Activated T-cell treated with anti-CD3 and anti-CD28 coated beads, Interleukin-2, amount 50 U/mL, for 24 hours (primary cell): ENCODE results near the gene EIF4ENIF1.
"Not testable (repeated sequence)": the region's sequence is repeated elsewhere in the genome, so short reads cannot be mapped to it uniquely, and the experiment has no call there.

Source experiments
- DNase-seq: peaks from one replicate; pipeline ENCODE4 v3.0.0-alpha.2; 2020
- H3K27ac Mint-ChIP-seq: 2 replicates; pipeline ENCODE4 v1.8.0; 2020; ENCODE audit warnings: mild to moderate bottlenecking, mixed read lengths
- H3K27me3 Mint-ChIP-seq: 2 replicates; pipeline ENCODE4 v1.8.0; 2020; ENCODE audit warnings: mixed read lengths
- H3K36me3 Mint-ChIP-seq: 2 replicates; pipeline ENCODE4 v1.8.0; 2020; ENCODE audit warnings: low read depth, mixed read lengths
- H3K4me1 Mint-ChIP-seq: 2 replicates; pipeline ENCODE4 v1.8.0; 2020; ENCODE audit warnings: low read depth, mixed read lengths
- H3K4me3 Mint-ChIP-seq: 2 replicates; pipeline ENCODE4 v1.8.0; 2020; ENCODE audit warnings: mild to moderate bottlenecking, moderate library complexity, mixed read lengths
- H3K9me3 Mint-ChIP-seq: 2 replicates; pipeline ENCODE4 v1.8.0; 2020; ENCODE audit warnings: mixed read lengths

EIF4ENIF1 gene

GRCh38 chr22:31489632-31490495 lies at the start of gene EIF4ENIF1:
EIF4ENIF1 (minus strand) TSS chr22:31489842; CDS start chr22:31488718, 1,124 bp downstream.
- Mint-ChIP-seq H3K27me3 (no peaks in the 10 kb centered on the region), H3K4me3 (peak within 1 kb of the TSS; percentile 89), H3K27ac (peak within 1 kb of the TSS; percentile 96), H3K4me1 (peaks cover 60% of the 10 kb centered on the region), H3K9me3 (no peaks in the 10 kb centered on the region), H3K36me3 (peaks cover 60% of the 10 kb centered on the region)
- DNase-seq, result peak; percentile 90

GRCh38 chr22:31538815-31539214 lies 49.2 kb upstream of the EIF4ENIF1 start:
- no peak for DNase-seq
- Mint-ChIP-seq H3K36me3 (peaks cover 74% of the 10 kb centered on the region), H3K27ac (peak overlapping the region; percentile 97), H3K4me3 (peak overlapping the region; percentile 48), H3K4me1 (peaks cover 60% of the 10 kb centered on the region), H3K9me3 (no peaks in the 10 kb centered on the region), H3K27me3 (no peaks in the 10 kb centered on the region)

GRCh38 chr22:31537019-31537535 lies 47.4 kb upstream of the EIF4ENIF1 start:
- peak overlapping the region; percentile 59 for H3K4me3 Mint-ChIP-seq
- H3K36me3 Mint-ChIP-seq, result peaks cover 82% of the 10 kb centered on the region
- DNase-seq, result peak; percentile 58
- H3K27me3 Mint-ChIP-seq, result no peaks in the 10 kb centered on the region
- H3K4me1 Mint-ChIP-seq, result peaks cover 72% of the 10 kb centered on the region
- no peaks in the 10 kb centered on the region for H3K9me3 Mint-ChIP-seq
- H3K27ac Mint-ChIP-seq, result peak overlapping the region; percentile 97

DNA sequence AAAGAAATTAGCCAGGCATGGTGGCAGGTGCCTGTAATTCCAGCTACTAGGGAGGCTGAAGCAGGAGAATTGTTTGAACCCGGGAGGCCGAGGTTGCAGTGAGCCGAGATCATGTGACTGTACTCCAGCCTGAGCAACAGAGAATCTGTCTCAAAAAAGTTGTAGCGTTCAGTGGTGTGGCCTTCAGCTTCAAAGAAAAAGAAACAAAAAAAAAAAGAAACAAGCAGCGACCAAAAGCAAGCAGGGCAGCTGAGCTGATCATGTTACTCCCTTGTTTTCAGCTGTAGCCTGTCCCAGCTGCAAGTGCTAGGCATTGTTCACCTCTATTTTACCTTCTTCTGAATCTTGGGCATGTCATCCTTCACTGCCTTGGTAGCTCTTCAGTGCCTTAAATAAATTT lies 43.7 kb upstream of the EIF4ENIF1 start:
- DNase-seq, result no peak
- peaks cover 84% of the 10 kb centered on the region for H3K36me3 Mint-ChIP-seq
- peaks cover 75% of the 10 kb centered on the region for H3K4me1 Mint-ChIP-seq
- no peaks in the 10 kb centered on the region for H3K9me3 Mint-ChIP-seq
- peak overlapping the region; percentile 88 for H3K27ac Mint-ChIP-seq
- no peak overlapping the region for H3K4me3 Mint-ChIP-seq
- no peaks in the 10 kb centered on the region for H3K27me3 Mint-ChIP-seq

DNA sequence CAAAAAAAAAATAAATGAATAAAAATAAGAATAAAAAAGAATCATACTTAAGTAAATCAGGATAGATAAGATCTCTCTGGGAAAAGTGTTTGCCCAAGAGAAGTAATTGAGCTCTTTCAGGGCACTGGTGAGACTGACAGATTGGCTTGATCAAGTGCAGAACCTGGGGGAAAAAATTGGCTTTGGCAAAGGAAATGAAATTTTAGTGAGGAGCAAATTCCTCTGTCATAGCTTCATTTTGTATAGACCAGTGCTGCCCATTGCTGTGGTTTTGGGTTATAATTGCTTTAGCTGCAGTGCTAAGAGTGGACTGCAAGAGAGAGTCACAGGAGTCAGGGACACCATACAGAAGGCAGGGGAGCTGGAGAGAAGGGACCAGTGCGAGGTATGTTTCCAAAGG lies 42.4 kb upstream of the EIF4ENIF1 start:
- no peak for DNase-seq
- H3K27me3 Mint-ChIP-seq, result no peaks in the 10 kb centered on the region
- H3K4me3 Mint-ChIP-seq, result no peak overlapping the region
- H3K9me3 Mint-ChIP-seq, result no peaks in the 10 kb centered on the region
- peaks cover 81% of the 10 kb centered on the region for H3K36me3 Mint-ChIP-seq
- peak overlapping the region; percentile 88 for H3K27ac Mint-ChIP-seq
- peaks cover 66% of the 10 kb centered on the region for H3K4me1 Mint-ChIP-seq

GRCh38 chr22:31530823-31531195 lies 41.2 kb upstream of the EIF4ENIF1 start:
- Mint-ChIP-seq H3K27ac (peak overlapping the region; percentile 83), H3K4me3 (no peak overlapping the region), H3K36me3 (peaks cover 86% of the 10 kb centered on the region), H3K4me1 (peaks cover 66% of the 10 kb centered on the region), H3K27me3 (no peaks in the 10 kb centered on the region), H3K9me3 (peaks cover 2% of the 10 kb centered on the region)
- DNase-seq, result no peak

GRCh38 chr22:31526270-31526669 lies 36.6 kb upstream of the EIF4ENIF1 start:
- Mint-ChIP-seq H3K9me3 (peaks cover 8% of the 10 kb centered on the region), H3K4me3 (peak overlapping the region; percentile 52), H3K27me3 (no peaks in the 10 kb centered on the region), H3K4me1 (peaks cover 74% of the 10 kb centered on the region), H3K27ac (peak overlapping the region; percentile 94), H3K36me3 (peaks cover 89% of the 10 kb centered on the region)
- peak; percentile 56 for DNase-seq

- peak overlapping the region; percentile 35 for H3K4me3 Mint-ChIP-seq
- DNase-seq, result not testable (repeated sequence)
These were observed 34.5 kb upstream of the EIF4ENIF1 start for GRCh38 chr22:31524132-31524531.

GRCh38 chr22:31520051-31520450 lies 30.4 kb upstream of the EIF4ENIF1 start:
- peak overlapping the region; percentile 41 for H3K27ac Mint-ChIP-seq
- H3K4me1 Mint-ChIP-seq, result peaks cover 67% of the 10 kb centered on the region
- no peaks in the 10 kb centered on the region for H3K27me3 Mint-ChIP-seq
- H3K9me3 Mint-ChIP-seq, result peaks cover 2% of the 10 kb centered on the region
- H3K4me3 Mint-ChIP-seq, result no peak overlapping the region
- peaks cover 85% of the 10 kb centered on the region for H3K36me3 Mint-ChIP-seq
- DNase-seq, result no peak

More at GRCh38 chr22:31524132-31524531, 34.5 kb upstream of the EIF4ENIF1 start:
- H3K27me3 Mint-ChIP-seq, H3K9me3 Mint-ChIP-seq: not testable (repeated sequence)
- peak overlapping the region; percentile 94 for H3K27ac Mint-ChIP-seq
- peaks cover 76% of the 10 kb centered on the region for H3K4me1 Mint-ChIP-seq
- peaks cover 88% of the 10 kb centered on the region for H3K36me3 Mint-ChIP-seq

- Mint-ChIP-seq H3K4me1 (peaks cover 54% of the 10 kb centered on the region), H3K27ac (peak overlapping the region; percentile 85), H3K9me3 (no peaks in the 10 kb centered on the region), H3K4me3 (no peak overlapping the region), H3K36me3 (peaks cover 84% of the 10 kb centered on the region), H3K27me3 (no peaks in the 10 kb centered on the region)
- DNase-seq, result no peak
These were observed 19.6 kb upstream of the EIF4ENIF1 start for GRCh38 chr22:31509061-31509762.

DNA sequence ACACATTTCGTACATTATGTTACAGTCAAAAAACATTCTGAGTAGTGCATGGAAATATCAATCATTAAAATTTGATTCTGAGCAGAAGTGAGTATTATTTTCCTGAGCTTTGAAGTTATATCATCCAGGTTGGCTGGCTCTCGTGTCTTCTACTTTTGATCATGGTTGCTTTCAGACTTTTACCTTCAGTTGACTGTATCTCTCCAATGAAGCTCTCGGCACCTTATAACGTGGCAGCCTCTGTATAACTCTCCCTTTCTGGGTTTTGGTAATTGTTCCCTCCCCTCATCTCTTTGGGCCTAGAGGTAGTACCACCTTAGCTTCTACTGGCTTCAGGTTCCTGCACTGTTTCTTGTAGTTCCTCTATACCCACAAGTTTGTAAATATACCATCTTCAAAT lies 18.9 kb upstream of the EIF4ENIF1 start:
- H3K27me3 Mint-ChIP-seq, result no peaks in the 10 kb centered on the region
- H3K4me1 Mint-ChIP-seq, result peaks cover 59% of the 10 kb centered on the region
- peak overlapping the region; percentile 85 for H3K27ac Mint-ChIP-seq
- H3K36me3 Mint-ChIP-seq, result peaks cover 84% of the 10 kb centered on the region
- no peak for DNase-seq
- no peak overlapping the region for H3K4me3 Mint-ChIP-seq
- no peaks in the 10 kb centered on the region for H3K9me3 Mint-ChIP-seq

- H3K4me3 Mint-ChIP-seq, H3K27me3 Mint-ChIP-seq, H3K9me3 Mint-ChIP-seq, DNase-seq: not testable (repeated sequence)
- H3K27ac Mint-ChIP-seq, result peak overlapping the region; percentile 19
- peaks cover 65% of the 10 kb centered on the region for H3K4me1 Mint-ChIP-seq
- H3K36me3 Mint-ChIP-seq, result peaks cover 86% of the 10 kb centered on the region
These were observed 17.9 kb upstream of the EIF4ENIF1 start for GRCh38 chr22:31507517-31507916.

DNA sequence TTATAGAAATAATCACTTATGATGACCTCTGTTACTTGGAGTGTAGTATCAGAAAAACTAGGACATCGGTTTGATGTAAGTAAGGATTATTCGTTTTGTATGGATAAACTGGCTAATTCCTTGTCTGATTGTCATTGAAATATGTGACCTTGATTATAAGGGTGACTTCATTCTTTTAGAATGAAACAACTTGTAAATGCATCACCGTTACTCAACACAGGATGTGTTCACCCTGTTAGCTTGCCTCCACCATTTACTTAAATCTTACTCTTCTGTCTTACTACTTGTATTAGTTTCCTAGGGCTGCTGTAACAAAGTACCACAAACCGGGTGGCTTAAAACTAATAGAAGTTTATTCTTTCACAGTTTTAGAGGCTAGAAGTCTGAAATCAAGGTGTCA lies 14.6 kb upstream of the EIF4ENIF1 start:
- DNase-seq, result no peak
- peaks cover 70% of the 10 kb centered on the region for H3K4me1 Mint-ChIP-seq
- no peak overlapping the region for H3K4me3 Mint-ChIP-seq
- peaks cover 88% of the 10 kb centered on the region for H3K36me3 Mint-ChIP-seq
- peak overlapping the region; percentile 59 for H3K27ac Mint-ChIP-seq
- H3K9me3 Mint-ChIP-seq, result no peaks in the 10 kb centered on the region
- no peaks in the 10 kb centered on the region for H3K27me3 Mint-ChIP-seq

GRCh38 chr22:31503211-31503964 lies 13.7 kb upstream of the EIF4ENIF1 start:
- H3K27me3 Mint-ChIP-seq, result no peaks in the 10 kb centered on the region
- no peak for DNase-seq
- H3K4me3 Mint-ChIP-seq, result no peak overlapping the region
- peak overlapping the region; percentile 73 for H3K27ac Mint-ChIP-seq
- peaks cover 88% of the 10 kb centered on the region for H3K36me3 Mint-ChIP-seq
- no peaks in the 10 kb centered on the region for H3K9me3 Mint-ChIP-seq
- peaks cover 70% of the 10 kb centered on the region for H3K4me1 Mint-ChIP-seq
